ENCODE measurements around the gene PDE8B.

PDE8B gene

DNA sequence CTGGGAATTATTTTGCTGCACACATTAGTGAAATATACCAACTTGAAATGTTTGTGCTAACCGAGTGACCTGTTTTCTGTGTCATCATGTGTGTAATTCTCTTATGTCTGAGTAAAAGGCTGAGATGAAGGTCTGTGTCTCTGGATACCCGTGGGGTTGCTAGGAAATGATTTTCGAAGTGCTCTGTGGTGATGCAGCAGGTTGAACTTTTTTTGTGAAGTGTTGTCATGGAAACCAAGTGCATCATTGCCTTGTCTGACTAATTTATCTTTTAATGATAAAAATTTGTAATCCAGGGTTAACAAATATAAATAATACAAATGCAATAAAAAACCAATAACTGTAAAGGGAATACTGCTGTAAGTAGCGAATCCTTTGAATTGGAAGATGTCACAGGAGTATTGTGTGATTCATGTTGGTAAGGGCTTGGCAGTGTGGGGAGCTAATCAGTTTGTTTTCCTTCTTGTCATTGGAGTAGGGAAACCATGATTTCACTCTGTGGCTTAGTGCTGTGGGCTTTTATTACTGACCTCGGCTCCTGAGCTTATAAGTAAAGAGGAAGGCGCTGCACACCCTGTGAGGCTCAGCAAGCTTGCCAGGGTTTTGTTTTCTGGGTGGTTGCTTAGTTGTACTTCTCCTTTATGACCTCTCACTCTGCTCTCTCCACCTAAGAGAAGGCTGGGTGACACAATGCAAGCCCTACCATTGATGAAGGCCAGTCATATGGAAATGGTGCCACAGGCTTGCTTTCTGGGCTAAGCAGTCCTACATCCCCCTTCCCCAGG, 22.3 kb downstream of the PDE8B start:
- DNase-seq (ENCODE audit: low read depth) = no peak

DNA sequence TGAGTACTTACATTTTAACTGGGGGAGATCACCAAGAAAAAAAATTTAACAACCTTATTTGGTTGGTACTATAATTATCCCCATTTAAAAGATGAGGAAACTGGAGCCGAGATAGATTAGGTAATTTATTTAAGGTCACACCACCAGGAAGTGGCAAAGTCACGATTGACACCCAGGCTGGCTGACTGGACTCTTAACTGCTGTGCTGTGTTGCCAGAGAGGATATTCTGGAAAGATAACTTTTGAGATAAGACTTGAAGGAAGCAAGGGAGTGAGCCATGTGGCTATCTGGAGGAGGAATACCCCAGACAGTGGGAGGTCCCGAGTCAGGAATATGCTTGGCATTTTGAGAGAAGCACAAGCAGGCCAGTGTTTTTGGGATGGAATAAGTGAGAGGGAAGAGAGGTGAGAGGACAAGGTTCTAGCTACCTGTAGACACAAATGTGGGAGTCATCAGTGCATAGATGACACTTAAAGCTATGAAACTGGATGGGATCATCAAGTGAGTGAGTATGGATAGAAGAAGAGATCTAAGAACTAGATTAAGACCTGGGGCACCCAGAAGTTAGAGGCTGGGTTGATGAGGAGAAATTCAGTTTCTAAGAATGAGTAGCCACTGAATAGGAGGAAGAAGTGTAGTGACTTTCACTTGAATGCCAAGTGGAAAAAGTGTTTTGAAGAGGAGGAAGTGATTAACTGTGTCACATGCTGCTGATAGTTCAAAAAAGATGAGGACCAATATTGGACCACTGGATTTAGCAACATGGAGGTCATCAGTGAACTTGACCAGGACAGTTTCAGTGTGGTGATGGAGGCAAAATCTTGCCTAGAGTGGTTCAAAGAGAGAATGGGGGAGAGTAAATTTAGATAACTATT, 25.6 kb downstream of the PDE8B start:
- DNase-seq (ENCODE audit: low read depth) = no peak

DNA sequence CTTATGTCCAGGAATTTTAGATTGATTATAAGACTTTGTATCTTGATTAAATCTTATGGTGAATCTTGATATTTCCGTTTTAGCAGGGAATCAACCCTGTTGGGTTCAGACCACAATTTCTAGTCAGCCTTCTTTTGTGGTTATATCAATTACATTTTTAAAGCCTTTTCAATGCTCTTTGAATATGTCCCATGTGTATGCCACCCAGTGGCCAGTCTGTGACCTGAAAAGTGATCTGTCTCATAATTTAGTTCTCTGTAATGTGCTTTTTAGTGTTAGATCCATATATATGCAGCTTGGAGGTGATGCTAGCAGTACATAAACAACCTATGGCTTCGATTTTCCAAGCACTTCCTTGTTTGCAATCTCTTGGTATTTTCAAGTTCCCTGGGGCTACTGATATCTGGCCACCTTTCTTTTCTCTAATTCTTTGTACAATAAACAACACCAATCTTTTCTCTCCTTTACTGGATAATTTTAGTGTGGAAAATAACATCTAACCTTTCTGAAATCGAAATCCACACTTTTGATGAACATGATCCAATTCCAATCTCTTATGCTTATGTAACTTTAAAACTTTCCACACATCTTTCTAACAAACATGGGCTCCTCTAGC, 28.8 kb downstream of the PDE8B start:
- DNase-seq (ENCODE audit: low read depth) = no peak

DNA sequence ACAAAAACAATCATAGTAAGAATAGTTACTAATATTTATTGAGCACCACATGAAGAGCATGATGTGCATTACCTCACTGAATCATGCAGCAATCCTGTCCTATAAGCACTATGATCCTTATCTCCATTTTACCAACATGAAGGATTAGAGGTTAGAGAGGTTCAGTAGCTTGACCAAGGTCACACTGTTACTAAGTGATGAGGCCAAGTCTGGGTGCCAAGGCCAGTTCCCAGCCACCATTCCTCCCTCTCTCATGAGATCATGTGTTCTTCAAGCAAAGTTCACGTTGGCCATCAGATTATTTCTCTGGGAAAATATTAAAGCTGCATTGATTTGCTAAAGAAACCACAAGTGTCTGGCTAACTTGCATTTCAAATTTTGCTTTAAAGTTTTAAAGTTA, 31.0 kb downstream of the PDE8B start:
- no peak for DNase-seq (ENCODE audit: low read depth)

DNA sequence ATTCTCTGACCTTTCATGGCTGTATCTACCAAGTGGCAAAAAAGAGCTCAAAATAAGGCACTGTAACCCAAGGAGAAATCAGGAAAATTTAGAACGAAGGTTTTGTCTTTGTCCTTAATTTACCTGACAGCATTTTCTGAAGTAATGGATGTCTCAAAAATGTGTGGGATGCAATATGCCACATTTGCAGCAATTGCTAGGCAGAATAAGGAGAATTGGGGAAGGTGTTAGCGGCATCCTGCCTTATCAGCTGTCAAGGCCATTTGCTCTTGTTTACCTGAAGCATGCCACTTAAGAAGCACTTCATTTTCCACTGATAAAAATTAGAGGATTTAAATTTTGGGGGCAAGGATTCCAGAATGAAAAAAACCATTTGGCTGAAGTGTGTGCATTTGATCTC, 39.0 kb downstream of the PDE8B start:
- no peak for DNase-seq (ENCODE audit: low read depth)

DNA sequence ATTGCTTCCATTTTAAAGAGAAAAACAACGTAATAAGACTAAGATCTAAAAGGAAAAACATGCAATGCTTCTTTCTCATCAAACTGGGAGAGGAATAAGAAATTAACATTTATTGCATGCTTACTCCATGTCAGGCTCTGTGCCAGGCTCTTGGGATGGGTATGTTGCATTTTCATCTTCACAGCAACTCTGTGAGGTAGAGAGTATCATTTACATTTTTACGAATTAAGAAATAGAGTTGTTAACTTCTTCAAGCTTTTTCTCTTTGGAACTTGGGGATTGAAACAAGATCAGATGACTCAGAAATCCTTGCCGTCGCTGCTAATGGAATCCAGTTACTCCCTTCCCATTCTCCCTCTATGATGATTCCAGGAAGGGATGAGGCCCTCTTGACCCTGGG, 39.5 kb downstream of the PDE8B start:
- DNase-seq (ENCODE audit: low read depth) = no peak

DNA sequence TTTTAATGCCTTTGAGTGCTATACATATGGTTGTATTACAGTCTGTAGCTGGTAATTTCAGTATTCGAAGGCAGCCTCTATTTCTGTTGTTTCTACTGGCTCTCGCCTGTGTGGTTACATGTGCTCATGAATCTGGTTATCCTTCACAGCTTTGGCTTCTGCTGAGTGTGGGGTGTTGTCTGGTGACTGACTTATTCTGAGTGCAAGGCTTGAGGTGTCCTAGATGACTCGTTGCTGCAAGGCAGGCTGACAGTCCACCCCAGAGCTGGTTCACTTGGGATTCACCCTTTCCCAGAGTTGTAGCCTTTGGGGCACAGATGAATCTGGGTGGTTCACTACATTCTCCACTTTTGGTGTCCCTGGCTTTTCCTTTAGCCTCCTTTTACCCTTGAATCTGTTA, 41.4 kb downstream of the PDE8B start:
- no peak for DNase-seq (ENCODE audit: low read depth)

DNA sequence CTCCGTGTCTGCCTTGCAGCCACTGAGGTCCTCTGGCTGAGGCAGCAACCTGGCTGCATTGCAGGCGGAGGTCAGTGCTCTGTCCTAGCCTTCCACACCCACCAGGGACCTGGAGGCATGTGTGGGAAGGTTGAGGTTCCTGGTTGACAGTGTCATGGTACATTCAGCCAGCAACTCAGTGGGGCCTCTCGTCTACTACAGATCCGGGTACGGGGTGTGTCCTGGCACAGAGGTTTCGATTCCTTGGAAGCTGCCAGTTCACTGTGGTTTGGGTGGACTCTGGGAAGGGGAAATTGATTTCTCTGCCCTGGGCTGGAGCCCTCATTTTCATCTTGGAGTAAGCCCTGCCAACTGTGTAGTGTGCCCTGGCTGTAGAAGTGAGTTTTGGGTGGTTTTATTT, 45.1 kb downstream of the PDE8B start:
- DNase-seq (ENCODE audit: low read depth) = no peak

DNA sequence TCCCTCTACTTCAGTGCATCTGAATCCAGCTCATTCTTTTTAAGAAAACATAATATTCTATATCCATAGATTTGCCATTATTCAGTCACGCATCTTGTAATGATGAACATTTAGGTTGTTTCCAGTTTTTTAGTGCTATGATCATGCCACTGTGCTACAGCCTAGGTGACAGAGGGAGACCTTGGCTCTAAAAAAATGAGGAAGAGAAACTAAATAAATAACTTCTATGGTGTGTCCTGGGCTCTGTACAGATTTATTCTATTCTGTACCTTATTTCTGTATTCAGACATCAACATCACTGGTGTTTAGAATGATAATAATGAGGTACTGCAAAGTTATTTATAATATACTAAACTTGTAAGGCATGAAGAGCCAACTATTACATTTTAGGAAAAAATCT, 45.9 kb downstream of the PDE8B start:
- DNase-seq (ENCODE audit: low read depth) = no peak

DNA sequence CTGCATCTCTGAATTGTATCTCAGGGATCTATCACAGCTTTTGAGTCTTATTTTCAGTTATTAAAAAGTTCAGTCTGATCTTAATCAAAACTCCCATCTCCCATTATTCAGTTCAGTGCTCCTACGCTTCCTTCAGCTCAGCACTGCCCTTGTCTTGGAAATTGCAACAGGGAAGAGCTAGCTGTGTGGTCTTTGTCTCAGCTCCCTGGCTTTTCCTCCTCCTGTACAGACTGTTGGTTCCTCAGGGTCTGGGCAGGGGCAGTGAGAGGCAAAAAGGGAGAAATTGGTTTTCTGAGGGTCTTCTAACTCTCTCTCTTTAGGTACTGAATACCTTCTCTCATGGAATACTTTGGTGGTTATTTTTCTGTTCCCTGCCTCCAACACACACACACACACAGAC, 48.2 kb downstream of the PDE8B start:
- DNase-seq (ENCODE audit: low read depth) = no peak

DNA sequence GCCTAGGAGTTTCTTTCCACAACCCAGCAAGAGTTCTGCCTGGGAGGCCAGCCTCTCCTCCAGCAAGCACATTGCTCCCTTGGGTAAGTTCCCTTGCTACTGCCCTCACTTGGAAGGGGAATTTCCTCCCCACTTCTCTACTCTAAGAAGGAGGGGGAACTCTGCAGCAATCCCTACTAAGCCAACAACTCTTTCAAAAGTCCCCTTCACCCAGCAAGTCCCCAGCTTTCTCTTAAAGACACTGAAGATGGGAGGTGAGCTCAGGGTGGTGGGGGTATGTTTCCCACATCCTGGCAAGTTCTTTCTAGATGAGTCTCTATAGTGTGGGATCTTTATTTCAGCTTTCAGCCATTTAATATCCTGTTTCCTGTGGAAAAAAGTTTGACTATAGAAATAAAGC, 49.0 kb downstream of the PDE8B start:
- no peak for DNase-seq (ENCODE audit: low read depth)

DNA sequence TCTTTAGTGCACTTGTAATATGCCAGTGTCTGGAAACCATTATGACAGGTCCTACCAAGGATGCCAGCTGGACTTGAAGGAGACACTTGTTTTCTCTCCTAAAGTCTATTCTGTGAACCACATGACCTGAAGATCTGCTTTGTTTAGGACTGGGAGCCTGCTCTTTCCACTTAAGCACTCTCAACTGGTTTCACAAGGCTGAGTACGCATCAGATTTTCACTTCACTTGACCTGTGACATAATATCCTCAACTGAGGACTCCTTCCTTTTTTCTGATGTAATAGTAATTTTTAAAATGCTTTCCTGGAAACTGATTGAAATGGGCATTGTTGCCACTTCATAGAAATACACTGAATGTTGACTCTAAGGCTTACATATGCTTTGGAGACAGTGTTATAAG, 52.2 kb downstream of the PDE8B start:
- DNase-seq (ENCODE audit: low read depth) = no peak

DNA sequence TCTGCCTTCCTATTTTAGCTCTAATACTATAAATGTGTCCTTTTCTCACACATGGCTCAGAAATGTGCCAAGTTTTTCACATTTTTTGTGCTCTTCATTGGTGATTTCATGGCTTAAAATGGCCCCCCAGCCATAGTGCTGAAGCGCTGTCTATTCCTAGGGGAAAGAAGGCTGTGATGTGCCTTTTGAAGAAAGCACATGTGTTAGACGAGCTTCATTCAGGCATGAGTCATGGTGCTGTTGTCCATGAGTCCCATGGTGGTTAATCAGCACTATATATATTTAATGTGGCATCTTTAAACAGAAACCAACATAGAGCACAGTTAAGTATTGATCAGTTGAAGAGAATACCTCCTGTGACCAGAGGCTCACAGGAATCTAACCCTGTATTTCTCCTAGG, 55.8 kb downstream of the PDE8B start:
- DNase-seq (ENCODE audit: low read depth) = no peak

DNA sequence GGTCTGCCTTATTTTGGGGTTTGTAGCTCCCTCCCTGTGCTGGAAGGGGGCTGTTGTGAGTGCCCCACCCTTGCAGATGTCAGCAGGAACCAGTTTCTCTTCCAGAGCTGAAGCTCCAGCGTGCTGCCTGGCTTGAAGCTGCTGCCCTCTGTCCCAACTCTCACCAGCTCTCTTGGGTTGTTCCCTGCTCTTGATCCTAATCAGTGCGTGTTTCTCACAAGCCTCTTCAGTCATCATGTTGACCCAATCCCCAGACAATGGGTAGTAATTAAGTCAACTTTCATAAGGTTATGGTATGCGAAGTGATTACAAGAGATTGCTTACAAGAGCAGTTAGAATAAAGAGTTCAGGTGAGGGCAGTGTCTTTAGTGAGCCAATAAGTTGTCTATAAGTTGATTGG, 57.0 kb downstream of the PDE8B start:
- no peak for DNase-seq (ENCODE audit: low read depth)

DNA sequence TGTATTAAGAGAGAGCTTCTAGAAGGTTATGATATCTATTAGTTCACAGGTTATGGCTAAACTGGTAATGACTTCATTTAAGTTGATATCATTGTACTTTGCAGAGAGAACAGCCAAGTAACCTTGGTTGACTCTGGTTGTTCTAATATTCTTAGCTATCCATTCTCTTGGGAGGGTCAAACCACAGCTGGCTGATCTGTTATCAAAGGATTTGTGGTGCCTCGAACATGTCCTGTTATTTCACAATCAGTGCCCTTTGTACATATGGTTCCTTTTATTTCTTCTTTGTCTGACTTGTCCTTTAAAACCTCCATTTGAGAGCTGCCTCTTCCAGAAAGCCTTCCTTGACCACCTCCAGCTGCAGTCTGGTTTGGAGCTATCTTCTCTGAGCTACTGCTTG, 61.7 kb downstream of the PDE8B start:
- no peak for DNase-seq (ENCODE audit: low read depth)

DNA sequence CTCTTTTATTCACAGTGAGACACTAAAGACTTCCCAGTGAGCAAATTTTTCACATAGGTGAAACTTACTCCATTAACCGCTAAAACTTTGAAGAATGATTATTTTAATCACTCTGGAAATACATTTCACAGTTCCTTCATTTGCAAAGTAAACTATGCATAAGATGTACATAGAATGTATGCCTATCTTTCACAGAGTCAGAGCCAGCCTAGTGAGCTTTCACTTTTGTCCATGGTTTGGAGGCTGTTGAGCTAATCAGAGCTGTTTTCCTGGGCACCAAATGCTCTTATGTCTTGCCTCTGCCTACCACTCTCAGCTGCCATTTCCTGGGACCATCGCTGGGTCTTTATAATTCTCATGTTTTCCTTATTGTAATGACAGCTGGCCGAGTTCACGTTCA, 67.3 kb downstream of the PDE8B start:
- no peak for DNase-seq (ENCODE audit: low read depth)

DNA sequence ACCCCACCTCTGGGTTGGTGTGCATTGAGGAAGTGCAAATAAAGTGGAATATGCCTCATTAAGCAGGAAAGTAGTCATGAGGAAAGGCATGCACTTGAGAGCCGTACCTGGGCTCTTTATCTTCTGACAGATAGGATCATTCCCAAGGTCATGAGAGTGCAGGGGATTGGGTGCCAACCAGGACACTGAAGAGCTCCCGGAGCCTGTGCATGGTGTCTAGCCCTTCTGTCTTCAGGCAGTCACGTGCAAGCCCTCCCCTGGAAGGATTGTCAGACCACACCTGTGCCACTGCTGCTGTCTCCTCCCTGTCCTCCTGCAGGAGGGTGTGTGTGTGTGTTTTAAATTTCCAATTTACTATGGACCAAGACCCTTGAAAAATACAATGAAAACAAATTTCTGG, 69.6 kb downstream of the PDE8B start:
- no peak for DNase-seq (ENCODE audit: low read depth)

DNA sequence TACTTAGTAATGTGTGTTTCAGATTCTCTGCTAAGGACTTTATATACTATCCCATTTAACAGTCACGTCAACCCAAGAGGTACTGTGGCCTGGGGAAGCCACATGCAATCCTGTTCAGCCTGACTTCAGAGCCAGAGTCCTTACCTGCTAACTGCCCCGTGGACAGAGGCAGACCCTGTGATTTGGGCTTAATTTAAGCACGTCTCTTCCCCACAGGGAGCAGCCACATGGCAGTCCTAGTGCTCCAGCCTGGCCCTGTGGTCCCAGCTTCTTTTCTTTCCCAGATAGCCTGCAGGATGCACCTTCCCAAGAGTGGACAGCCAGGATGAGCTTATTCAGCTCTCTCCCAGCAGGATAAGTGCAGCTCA, 71.5 kb downstream of the PDE8B start:
- DNase-seq (ENCODE audit: low read depth) = no peak

DNA sequence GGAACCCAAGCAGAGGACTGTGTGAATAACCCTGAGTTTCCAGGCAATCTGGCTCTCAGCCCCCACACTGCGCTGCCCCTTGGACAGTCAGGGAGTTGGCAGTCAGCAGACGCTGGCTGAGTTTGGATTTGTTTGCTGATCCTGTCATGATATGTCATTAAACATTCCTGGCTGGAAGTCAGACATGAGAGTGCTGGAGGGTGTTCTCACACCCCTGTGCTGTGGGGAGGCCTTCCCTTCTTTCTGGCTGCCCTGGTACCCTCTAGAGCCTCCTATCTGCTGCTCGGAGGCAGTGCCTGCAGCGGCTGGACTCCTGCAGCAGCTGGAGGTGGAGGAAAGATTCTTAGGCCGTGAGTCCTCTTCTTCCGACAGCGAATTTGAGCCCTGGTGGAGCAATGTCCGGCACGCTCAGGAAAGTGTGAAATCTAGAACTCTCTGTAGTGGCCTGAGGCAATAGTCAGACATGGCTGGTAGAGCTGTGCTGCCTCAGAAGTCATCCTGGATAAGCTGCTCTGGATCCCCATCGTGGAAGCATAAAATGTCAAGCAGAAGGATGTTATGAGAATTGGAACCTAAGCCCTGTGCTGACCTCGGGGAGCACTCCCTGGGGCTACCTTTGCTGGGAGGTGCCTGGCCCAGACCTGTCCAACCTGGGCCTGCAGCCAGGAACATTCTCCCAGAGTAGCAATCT, 72.0 kb downstream of the PDE8B start:
- DNase-seq (ENCODE audit: low read depth) = no peak

DNA sequence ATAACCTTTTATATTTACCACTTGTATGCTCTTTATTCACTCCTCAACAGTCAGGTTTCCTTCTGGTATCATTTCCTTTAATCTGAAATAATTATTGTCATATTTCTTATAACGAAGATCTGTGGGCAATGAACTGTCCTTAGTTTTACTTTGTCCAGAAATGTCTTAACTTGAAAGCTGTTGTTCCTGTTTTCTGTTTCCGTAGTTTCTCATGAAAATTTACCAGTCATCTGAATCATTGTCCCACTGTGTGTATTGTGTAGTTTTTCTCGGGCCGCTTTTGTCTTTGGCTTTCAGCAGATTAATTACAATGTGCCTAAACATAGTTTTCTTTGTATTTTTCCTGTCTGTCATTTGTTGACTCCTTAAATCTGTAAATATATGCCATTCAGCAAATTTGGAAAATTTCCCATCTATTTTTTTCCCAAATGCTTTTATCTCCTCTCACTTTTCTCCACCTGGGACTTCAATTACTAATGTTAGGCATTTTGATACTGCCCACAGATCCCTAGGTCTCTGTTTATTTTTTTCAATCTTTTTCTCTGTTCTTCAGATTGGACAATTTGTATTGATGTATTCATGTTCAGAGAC, 74.9 kb downstream of the PDE8B start:
- DNase-seq (ENCODE audit: low read depth) = no peak

DNA sequence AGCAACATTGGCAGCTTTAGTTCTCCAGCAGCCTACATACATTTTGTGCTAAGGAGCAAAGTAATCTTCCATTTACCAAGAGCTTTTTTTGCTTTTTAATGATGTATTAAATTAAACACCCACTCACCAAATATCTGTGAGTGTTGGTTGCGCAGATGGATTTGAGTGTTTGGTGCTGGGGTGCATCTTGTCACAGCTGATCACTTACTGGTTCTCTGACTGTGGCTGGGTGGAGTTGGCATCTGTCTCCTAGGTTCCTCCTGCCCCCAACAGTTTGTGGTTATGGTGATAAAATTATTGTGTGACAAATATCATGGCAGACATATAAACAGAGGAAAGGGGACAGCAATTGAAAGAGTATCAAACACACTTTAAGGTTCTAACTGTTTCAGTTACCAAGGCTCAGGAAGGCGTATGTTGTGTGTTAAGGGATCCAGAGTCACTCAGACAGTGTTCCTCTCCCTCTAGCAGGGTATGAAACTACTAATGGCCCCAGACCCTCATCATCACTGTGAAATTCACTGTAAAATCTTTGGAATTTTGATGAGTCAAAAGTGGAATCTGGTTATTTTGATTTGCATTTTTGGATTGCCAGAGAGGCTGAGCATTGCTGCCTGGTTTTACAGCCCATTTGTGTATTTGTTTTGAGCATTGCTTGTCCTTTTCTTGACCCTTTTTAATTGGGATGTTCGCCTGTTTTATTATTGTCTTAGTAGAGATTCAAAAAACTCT, 81.7 kb downstream of the PDE8B start:
- no peak for DNase-seq (ENCODE audit: low read depth)

DNA sequence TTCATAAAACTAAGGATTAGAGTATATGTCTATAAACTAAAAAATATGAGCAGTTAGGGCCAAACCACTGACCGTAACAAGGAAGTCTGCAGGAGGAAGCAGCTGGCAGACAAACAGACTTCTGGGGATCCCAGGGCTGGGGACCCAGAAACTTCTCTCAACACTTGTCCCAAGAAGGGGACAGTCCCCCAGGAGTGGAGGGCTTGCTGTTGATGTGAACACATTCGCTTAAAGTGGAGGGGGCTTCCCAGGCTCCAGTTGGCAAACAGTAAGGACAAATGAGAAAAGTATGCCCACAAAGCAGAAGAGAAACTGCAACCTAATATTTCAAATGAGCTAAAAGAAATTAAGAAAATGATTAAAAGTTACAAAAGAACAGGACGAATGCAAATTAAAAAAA, 83.7 kb downstream of the PDE8B start:
- no peak for DNase-seq (ENCODE audit: low read depth)

Measured in stimulated activated CD8-positive, alpha-beta memory T cell treated with anti-CD3 and anti-CD28 coated beads, Interleukin-12 subunit alpha, Interleukin-12 subunit beta, amount 100 ng/mL, for 1 hour (primary cell).